CD8-positive, alpha-beta memory T cell (primary cell): ENCODE measurements around the gene GALNS. TPM values are rescaled to one million over a fixed set of nuclear protein-coding genes. Genes with fewer than 3 reads are reported as not detected.
A peak's percentile ranks its signal among the peaks of the same experiment; 100 is the strongest.

Experiments
- CTCF ChIA-PET: fragments of 350-600 bp; sonication (Branson Sonifier 250); formaldehyde crosslinking; loops from one replicate; lab custom pipeline; 2021; ENCODE audit warnings: antibody characterized with exemption; lab: Charles Lee
- POLR2A ChIA-PET: fragments of 350-600 bp; sonication (Branson Sonifier 250); formaldehyde crosslinking; loops from one replicate; lab custom pipeline; 2021; ENCODE audit warnings: antibody characterized with exemption; lab: Charles Lee
- DNase-seq, 5 donors: peaks; one replicate each; pipeline versions ENCODE4 v3.0.0 to v3.0.0-alpha.2; 2020 to 2022; ENCODE audit warnings: mixed read lengths in 1 of 5
- H3K27ac ChIP-seq: one replicate; pipeline ENCODE4 v1.7.0; 2013; ENCODE audit warnings: low read depth, mild to moderate bottlenecking, low read length, moderate library complexity
- H3K27me3 ChIP-seq: 2 replicates; pipeline ENCODE4 v1.7.0; 2013; ENCODE audit warnings: low read length, mild to moderate bottlenecking; ENCODE audit not compliant: insufficient read depth, poor library complexity, severe bottlenecking
- H3K36me3 ChIP-seq: 2 replicates; pipeline ENCODE4 v1.7.0; 2013; ENCODE audit warnings: mild to moderate bottlenecking, low read length, moderate library complexity; ENCODE audit not compliant: insufficient read depth
- H3K4me1 ChIP-seq: 2 replicates; pipeline ENCODE4 v1.7.0; 2013; ENCODE audit warnings: mild to moderate bottlenecking, low read length, moderate library complexity; ENCODE audit not compliant: insufficient read depth
- H3K4me3 ChIP-seq: 2 replicates; pipeline ENCODE4 v1.7.0; 2013; ENCODE audit warnings: mild to moderate bottlenecking, low read length
- H3K9me3 ChIP-seq: 2 replicates; pipeline ENCODE4 v1.7.0; 2013; ENCODE audit warnings: mild to moderate bottlenecking, low read length
- H3K27ac Mint-ChIP-seq, 8 donors: one replicate each; pipeline ENCODE4 v1.8.0; 2020 to 2021; ENCODE audit warnings: mixed read lengths in 8 of 8, mild to moderate bottlenecking in 6 of 8, inconsistent platforms in 3 of 8, moderate library complexity in 3 of 8
- H3K27me3 Mint-ChIP-seq, 2 donors: one replicate each; pipeline ENCODE4 v1.8.0; 2020 to 2021; ENCODE audit warnings: mixed read lengths in 2 of 2, mild to moderate bottlenecking in 1 of 2, moderate library complexity in 1 of 2
- H3K36me3 Mint-ChIP-seq, 3 donors: one replicate each; pipeline ENCODE4 v1.8.0; 2020 to 2021; ENCODE audit warnings: mixed read lengths in 3 of 3, inconsistent platforms in 1 of 3, mild to moderate bottlenecking in 1 of 3
- H3K4me1 Mint-ChIP-seq, 3 donors: one replicate each; pipeline ENCODE4 v1.8.0; 2020 to 2021; ENCODE audit warnings: mixed read lengths in 3 of 3, inconsistent platforms in 1 of 3, mild to moderate bottlenecking in 1 of 3
- H3K4me3 Mint-ChIP-seq, 7 donors: one replicate each; pipeline ENCODE4 v1.8.0; 2020 to 2021; ENCODE audit warnings: mixed read lengths in 7 of 7, mild to moderate bottlenecking in 6 of 7, moderate library complexity in 4 of 7, inconsistent platforms in 2 of 7
- H3K9me3 Mint-ChIP-seq, 5 donors: one replicate each; pipeline ENCODE4 v1.8.0; 2020 to 2022; ENCODE audit warnings: mixed read lengths in 5 of 5, mild to moderate bottlenecking in 3 of 5, moderate library complexity in 2 of 5, inconsistent platforms in 1 of 5
- polyA plus RNA-seq: library from polyadenylated mRNA; unstranded; fragments of 300-500 nt; fragmentation: Illumina TruSeq; gene quantifications from one replicate; pipeline ENCODE4 v1.2.3, GENCODE V29; 2021
- total RNA-seq, 2 experiments: library from RNA; stranded (reverse); gene quantifications; one replicate each; pipeline ENCODE4 v1.2.3, GENCODE V29; 2021

The GALNS gene
- total and polyA plus RNA-seq, 3 experiments from 2014 or later = 13.0 to 22.5 (median 19.2) TPM

DNA sequence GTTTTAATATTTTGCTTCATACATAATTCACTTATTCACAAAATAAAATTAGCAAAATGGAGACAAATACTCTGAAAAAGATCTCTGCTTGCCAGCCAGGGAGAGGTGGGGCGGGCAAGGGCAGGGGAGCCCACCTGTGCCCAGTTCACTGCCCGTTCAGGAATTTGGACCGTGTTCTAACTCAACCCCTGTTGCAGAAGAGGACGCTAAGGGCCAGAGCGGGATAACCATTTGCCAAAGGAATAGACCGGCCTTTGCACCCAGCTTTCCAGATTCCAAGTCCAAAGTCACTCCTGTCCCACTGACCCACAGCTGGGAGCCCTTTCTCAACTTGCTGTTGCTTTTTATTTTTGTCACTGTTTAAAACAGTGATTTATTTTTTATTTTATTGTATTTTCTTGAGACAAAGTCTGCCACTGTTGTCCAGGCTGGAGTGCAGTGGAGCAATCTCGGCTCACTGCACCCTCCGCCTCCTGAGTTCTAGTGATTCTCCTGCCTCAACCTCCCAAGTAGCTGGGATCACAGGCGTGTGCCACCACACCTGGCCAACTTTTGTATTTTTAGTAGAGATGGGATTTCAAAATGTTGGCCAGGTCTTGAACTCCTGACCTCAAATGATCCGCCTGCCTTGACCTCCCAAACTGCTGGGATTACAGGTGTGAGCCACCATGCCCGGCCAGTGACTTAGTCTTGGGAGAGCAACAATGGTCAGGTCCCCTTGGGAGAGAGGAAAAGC is 69.0 kb downstream of the GALNS start:
- H3K36me3 Mint-ChIP-seq = peaks cover 0 to 2% (median 0%) of the 10 kb centered on the region in 3 donors
- H3K27me3 Mint-ChIP-seq = no peaks in the 10 kb centered on the region
- peak overlapping the region in 3 of 7 donors; percentile 24 to 79 (median 48) for H3K4me3 Mint-ChIP-seq
- Histone ChIP-seq H3K27ac (no peak overlapping the region), H3K9me3 (no peaks in the 10 kb centered on the region), H3K27me3 (no peaks in the 10 kb centered on the region), H3K36me3 (no peaks in the 10 kb centered on the region), H3K4me1 (peaks cover 50% of the 10 kb centered on the region), H3K4me3 (no peak overlapping the region)
- peaks cover 27 to 48% (median 30%) of the 10 kb centered on the region in 3 donors for H3K4me1 Mint-ChIP-seq
- DNase-seq = no peak
- ChIA-PET POLR2A (interaction anchor here (0.7 kb wide), 1 partner anchor 47 kb away, joined by 3 read pairs; no protein-coding TSS in a partner anchor), CTCF (interaction anchor here (0.9 to 1.7 kb wide), 5 partner anchors 9 to 333 kb away, joined by 3 to 7 read pairs (median 4); partner anchors contain the start of genes GALNS and TRAPPC2L)
- H3K27ac Mint-ChIP-seq = peak overlapping the region in 3 of 8 donors; percentile 50 to 90 (median 74)
- H3K9me3 Mint-ChIP-seq = no peaks in the 10 kb centered on the region

DNA sequence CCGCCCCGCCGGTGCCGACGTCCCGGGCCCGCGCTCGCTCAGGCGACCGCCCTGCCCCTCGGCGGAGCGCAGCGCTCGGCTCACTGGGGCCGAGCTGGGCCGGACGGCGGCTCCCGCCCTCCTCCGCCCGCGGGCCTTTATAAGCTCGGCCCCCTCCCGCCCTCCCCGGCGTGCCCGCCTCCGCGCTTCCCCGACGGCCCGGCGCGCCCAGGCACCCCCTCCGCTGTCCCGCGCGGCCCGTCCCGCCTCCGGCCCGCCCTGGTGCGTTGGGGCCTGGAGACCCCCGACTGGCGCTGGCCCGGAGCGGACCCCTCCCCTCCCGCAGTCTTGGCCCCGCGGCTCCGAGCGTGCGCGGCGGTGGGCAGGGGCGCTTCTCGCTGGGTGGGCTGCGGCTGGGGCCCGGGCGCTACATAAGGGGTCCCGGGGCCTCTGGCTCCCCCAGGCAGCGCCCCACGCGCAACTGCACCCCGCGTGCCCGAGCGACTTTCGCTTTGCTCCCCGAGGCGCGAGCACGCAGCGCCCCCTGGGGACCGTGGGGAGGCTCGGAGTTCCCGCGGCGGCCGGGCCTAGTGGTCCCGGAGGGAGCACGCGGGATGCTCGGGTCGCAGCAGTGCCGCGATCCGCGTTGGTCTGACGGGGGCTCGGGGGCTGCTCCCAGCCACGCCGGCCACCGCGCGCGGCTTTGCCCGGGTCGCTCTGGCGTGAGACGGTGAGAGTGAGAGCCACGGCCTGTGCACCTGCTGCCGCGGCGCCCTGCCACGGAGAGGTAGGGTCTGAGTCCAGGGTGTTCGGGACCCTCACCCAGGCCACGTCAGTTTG is 71.4 kb downstream of the GALNS start, which contains the start of gene PIEZO1:
PIEZO1 (minus strand) TSS at position 115 of the 819 bp plus-strand sequence. CDS start 256 bp downstream, outside the sequence.
- no peaks in the 10 kb centered on the region for H3K27me3 Mint-ChIP-seq
- peaks cover 53% of the 10 kb centered on the region for H3K4me1 ChIP-seq
- peaks cover 0 to 2% (median 0%) of the 10 kb centered on the region in 3 donors for H3K36me3 Mint-ChIP-seq
- H3K4me3 Mint-ChIP-seq = peak within 1 kb of the TSS; percentile 80 to 96 (median 85)
- POLR2A ChIA-PET = interaction anchor here (0.5 to 1.7 kb wide), 3 partner anchors 8 to 71 kb away, joined by 3 to 11 read pairs (median 5); no protein-coding TSS in a partner anchor
- peak; percentile 81 to 91 (median 82) for DNase-seq
- no peaks in the 10 kb centered on the region for H3K9me3 ChIP-seq
- peak within 1 kb of the TSS in 6 of 8 donors; percentile 47 to 92 (median 82) for H3K27ac Mint-ChIP-seq
- H3K4me3 ChIP-seq = peak within 1 kb of the TSS; percentile 15
- CTCF ChIA-PET = interaction anchor here (0.6 to 1.3 kb wide), 3 partner anchors 8 to 26 kb away, joined by 3 to 4 read pairs (median 3); partner anchors contain the start of gene APRT
- peaks cover 42 to 49% (median 45%) of the 10 kb centered on the region in 3 donors for H3K4me1 Mint-ChIP-seq
- peak within 1 kb of the TSS; percentile 80 for H3K27ac ChIP-seq
- H3K36me3 ChIP-seq = no peaks in the 10 kb centered on the region
- H3K9me3 Mint-ChIP-seq = no peaks in the 10 kb centered on the region
- no peaks in the 10 kb centered on the region for H3K27me3 ChIP-seq

DNA sequence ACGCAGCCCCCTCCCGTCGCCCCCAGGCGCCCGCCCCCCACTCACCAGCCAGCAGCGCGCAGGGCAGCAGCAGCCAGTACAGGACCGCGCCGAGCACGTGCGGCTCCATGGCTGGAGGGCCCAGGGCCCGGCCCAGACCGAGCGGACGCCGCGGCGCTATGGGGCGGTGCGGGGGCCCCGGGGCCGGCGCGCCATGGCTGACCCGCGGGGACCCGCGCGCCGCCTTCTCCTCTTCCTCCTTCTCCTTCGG is 72.0 kb downstream of the GALNS start:
- Histone ChIP-seq H3K27ac (peak overlapping the region; percentile 80), H3K27me3 (no peaks in the 10 kb centered on the region), H3K4me1 (peaks cover 53% of the 10 kb centered on the region), H3K4me3 (no peak overlapping the region), H3K9me3 (no peaks in the 10 kb centered on the region), H3K36me3 (no peaks in the 10 kb centered on the region)
- Mint-ChIP-seq H3K9me3 (no peaks in the 10 kb centered on the region), H3K36me3 (peaks cover 0 to 2% (median 0%) of the 10 kb centered on the region in 3 donors), H3K4me3 (peak overlapping the region in 2 of 7 donors; percentile 80 to 85), H3K27me3 (no peaks in the 10 kb centered on the region), H3K4me1 (peaks cover 42 to 49% (median 45%) of the 10 kb centered on the region in 3 donors), H3K27ac (no peak overlapping the region)
- DNase-seq = no peak
- CTCF ChIA-PET = interaction anchor here (0.7 to 1.9 kb wide), 5 partner anchors 9 to 73 kb away, joined by 3 to 9 read pairs (median 6); partner anchors contain the start of genes GALNS and TRAPPC2L
- POLR2A ChIA-PET = interaction anchor here (1.4 to 1.7 kb wide), 2 partner anchors 9 to 47 kb away, joined by 5 to 11 read pairs; no protein-coding TSS in a partner anchor

DNA sequence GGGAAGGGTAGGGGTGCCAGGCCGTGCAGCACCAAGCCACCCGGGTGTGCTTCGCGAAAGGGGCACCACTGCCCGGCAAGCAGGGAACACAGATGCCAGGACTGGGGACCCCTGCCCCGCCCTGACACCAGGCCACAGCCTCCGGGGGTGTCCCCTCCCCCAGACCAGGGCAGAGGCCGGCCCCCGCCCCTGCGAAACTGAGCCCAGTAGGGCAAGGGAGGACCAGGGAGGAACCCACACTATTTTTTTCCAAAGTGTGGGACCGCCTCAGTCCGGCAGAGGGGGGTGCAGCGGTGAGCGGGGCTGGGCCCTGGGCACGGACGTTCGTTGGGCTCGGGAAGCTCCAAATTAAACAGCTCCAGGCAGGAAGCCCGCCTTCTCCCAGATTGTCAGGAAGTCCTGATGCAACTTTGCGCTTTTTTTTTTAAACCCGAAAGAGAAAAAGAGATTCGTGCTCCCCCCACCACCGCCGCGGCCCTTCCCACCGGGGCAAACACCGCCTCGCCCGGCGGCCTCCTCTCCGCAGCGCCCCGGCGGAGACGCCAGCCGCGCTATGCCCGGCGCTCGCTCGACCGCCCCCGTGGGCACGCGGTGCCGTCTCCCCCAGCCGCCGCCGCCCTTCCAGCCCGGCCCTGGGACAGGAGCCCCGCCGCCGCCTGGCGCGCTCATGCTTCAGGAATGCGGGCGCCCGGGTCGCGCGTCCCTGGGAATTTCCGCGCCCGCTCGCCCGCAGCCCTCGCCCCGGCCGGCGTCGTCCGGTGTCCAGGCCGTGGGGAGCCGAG is 72.5 kb downstream of the GALNS start:
- DNase-seq = peak in 4 of 5 donors; percentile 38 to 50 (median 40)
- peak overlapping the region; percentile 80 to 96 (median 85) for H3K4me3 Mint-ChIP-seq
- peaks cover 55% of the 10 kb centered on the region for H3K4me1 ChIP-seq
- H3K4me3 ChIP-seq = peak overlapping the region; percentile 15
- peak overlapping the region in 6 of 8 donors; percentile 43 to 97 (median 84) for H3K27ac Mint-ChIP-seq
- no peaks in the 10 kb centered on the region for H3K9me3 ChIP-seq
- CTCF ChIA-PET = interaction anchor here (0.7 to 1.9 kb wide), 9 partner anchors 9 to 119 kb away, joined by 3 to 9 read pairs (median 3); partner anchors contain the start of genes GALNS and TRAPPC2L
- no peaks in the 10 kb centered on the region for H3K36me3 ChIP-seq
- H3K4me1 Mint-ChIP-seq = peaks cover 39 to 49% (median 44%) of the 10 kb centered on the region in 3 donors
- no peaks in the 10 kb centered on the region for H3K9me3 Mint-ChIP-seq
- no peaks in the 10 kb centered on the region for H3K27me3 Mint-ChIP-seq
- POLR2A ChIA-PET = interaction anchor here (0.6 to 4.7 kb wide), 6 partner anchors 9 to 47 kb away, joined by 4 to 19 read pairs (median 7); partner anchors contain the start of gene APRT
- H3K27me3 ChIP-seq = no peaks in the 10 kb centered on the region
- peaks cover 0 to 2% (median 0%) of the 10 kb centered on the region in 3 donors for H3K36me3 Mint-ChIP-seq
- H3K27ac ChIP-seq = peak overlapping the region; percentile 80

DNA sequence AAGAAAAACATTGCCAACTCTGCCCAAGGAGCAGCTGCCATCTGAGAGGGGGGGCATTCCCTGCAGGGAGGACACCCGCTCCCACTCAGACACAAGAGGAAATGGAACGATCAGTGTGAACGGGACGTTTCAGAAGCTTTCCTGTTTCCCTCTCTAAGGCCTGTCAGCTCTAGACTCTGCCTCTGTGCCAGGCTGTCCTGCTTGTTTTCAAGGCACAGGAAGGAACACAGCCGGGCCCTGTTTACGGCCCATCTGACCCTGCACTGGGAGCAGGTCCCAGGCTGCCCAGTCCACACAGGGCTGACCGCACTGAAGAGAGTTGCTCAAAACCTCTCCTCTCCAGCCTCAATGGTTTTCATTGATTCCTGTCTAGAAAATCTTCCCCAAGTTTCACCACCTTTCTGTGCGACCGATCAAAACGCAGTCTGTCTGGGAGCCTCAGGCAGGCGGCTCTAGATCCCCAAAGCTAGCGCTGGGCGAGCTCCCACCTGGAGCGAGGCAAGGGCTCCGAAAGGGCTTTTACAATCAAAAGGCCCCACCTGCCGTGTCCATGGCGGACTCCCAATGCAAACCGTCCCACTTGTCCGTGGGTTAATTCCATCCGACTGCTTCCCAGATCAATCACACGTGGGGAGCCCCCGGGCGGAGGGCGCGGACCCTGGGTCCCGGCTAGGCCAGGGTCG is 73.2 kb downstream of the GALNS start:
- Histone ChIP-seq H3K9me3 (no peaks in the 10 kb centered on the region), H3K27me3 (no peaks in the 10 kb centered on the region), H3K36me3 (no peaks in the 10 kb centered on the region), H3K27ac (peak overlapping the region; percentile 80), H3K4me3 (peak overlapping the region; percentile 15), H3K4me1 (peaks cover 57% of the 10 kb centered on the region)
- Mint-ChIP-seq H3K4me1 (peaks cover 39 to 53% (median 44%) of the 10 kb centered on the region in 3 donors), H3K36me3 (peaks cover 0 to 2% (median 0%) of the 10 kb centered on the region in 3 donors), H3K27me3 (no peaks in the 10 kb centered on the region), H3K4me3 (peak overlapping the region; percentile 80 to 96 (median 85)), H3K9me3 (no peaks in the 10 kb centered on the region), H3K27ac (peak overlapping the region; percentile 90 to 99 (median 96))
- CTCF ChIA-PET = interaction anchor here (1.0 to 2.7 kb wide), 10 partner anchors 10 to 118 kb away, joined by 3 to 10 read pairs (median 3); partner anchors contain the start of genes APRT, GALNS and TRAPPC2L
- peak in 1 of 5 donors; percentile 36 for DNase-seq
- POLR2A ChIA-PET = interaction anchor here (0.6 to 4.7 kb wide), 5 partner anchors 23 to 46 kb away, joined by 4 to 19 read pairs (median 9); partner anchors contain the start of gene APRT

DNA sequence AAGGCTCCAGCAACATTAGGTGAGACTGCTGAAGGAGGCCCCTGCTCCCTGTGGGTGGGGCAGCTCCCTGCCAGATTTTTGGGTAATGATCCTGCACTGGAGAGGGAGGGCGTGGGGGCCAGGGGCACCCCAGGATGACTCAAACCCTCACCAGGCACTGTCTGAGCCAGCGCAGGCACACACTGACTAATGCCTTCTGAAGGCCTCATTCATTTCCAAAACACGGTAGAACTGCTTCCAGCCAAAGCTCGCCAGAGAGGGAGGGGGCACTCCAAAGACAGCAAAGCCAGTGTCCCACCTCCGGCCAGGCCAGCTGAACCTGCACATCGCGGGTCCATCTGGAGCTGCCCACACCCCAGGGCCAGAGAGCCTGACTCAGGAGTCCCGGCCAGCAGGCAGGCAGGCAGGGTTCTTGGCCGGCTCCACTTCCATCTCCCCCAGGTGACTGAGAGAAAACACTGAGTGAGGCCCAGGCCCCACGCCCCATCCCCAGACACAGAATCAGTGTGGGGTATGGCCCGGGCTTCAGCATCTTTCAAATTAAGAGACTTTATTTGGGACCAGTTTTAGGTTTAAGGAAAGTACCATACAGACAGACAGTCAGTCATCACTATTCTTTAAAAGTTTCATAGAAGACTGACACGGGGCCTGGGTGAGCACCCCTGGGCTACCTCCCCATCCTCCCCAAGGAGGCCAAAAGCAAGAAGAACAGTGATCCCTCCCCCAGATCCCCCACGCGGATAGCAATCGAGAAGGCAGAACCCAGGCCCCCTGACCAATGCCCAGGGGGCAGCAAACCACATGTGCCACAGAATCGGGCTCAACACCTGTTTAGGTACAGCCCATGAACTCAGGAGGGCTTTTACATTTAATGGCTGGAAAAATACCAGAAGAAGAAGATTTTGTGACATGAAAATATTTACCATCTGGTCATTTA is 74.0 kb downstream of the GALNS start:
- Mint-ChIP-seq H3K9me3 (no peaks in the 10 kb centered on the region), H3K4me3 (peak overlapping the region; percentile 80 to 96 (median 85)), H3K36me3 (peaks cover 0 to 2% (median 0%) of the 10 kb centered on the region in 3 donors), H3K27ac (peak overlapping the region; percentile 90 to 99 (median 96)), H3K4me1 (peaks cover 44 to 61% (median 48%) of the 10 kb centered on the region in 3 donors), H3K27me3 (no peaks in the 10 kb centered on the region)
- POLR2A ChIA-PET = interaction anchor here (1.0 to 4.7 kb wide), 6 partner anchors 20 to 74 kb away, joined by 5 to 19 read pairs (median 9); partner anchors contain the start of genes APRT, CDT1, GALNS and TRAPPC2L
- peak in 1 of 5 donors; percentile 32 for DNase-seq
- Histone ChIP-seq H3K4me3 (peak overlapping the region; percentile 40), H3K27me3 (no peaks in the 10 kb centered on the region), H3K4me1 (peaks cover 57% of the 10 kb centered on the region), H3K9me3 (no peaks in the 10 kb centered on the region), H3K27ac (peak overlapping the region; percentile 80), H3K36me3 (no peaks in the 10 kb centered on the region)
- CTCF ChIA-PET = interaction anchor here (1.0 to 4.1 kb wide), 14 partner anchors 10 to 163 kb away, joined by 3 to 19 read pairs (median 4); partner anchors contain the start of genes APRT, CDT1, GALNS and TRAPPC2L
